ENCODE results near the gene MIPOL1.
A peak's percentile ranks its signal among the peaks of the same experiment; 100 is the strongest.

- TF ChIP-seq MYC (IDR thresholded peaks at IDR 0.05; ENCODE audit: low read depth, low read length) (0 out of 2 replicates have a peak, but pooled peaks have one; percentile 20), MYC (CRISPR knock-in tag; IDR thresholded peaks at IDR 0.05; ENCODE audit: borderline replicate concordance, low read depth) (no peak), ATF2 (CRISPR knock-in tag; IDR thresholded peaks at IDR 0.05) (no peak), POLR2A (conservative IDR thresholded peaks at IDR 0.05) (peak; percentile 40; the same call in 1 of the 2 replicates), CHD7 (IDR thresholded peaks at IDR 0.05; ENCODE audit: low read depth, low read length) (no peak), CEBPB (tag; IDR thresholded peaks at IDR 0.05) (no peak)
Observed at GRCh38 chr14:37595809-37596621, 398.3 kb downstream of the MIPOL1 start.

Data from K562 (cell line).